HCT116 (cell line): ENCODE measurements around the gene CHST4. TPM values are rescaled to one million over a fixed set of nuclear protein-coding genes. Genes with fewer than 3 reads are reported as not detected.

ENCODE experiments used
- ATAC-seq: fragments of 200-7000 bp; cut with Tn5 transposase; 2 replicates; pipeline ENCODE4 v1.9.1; 2020; ENCODE audit warnings: mild to moderate bottlenecking, moderate library complexity
- BruUV-seq: library from RNA; stranded (reverse); fragments of 400-500 nt; replicated peaks from 2 replicates; lab custom pipeline; 2021; lab: Mats Ljungman, UMichigan
- CTCF ChIA-PET: fragments of 300-600 bp; sonication (Branson Sonifier 250); formaldehyde crosslinking; loops from one replicate; lab custom pipeline; 2021; ENCODE audit warnings: antibody characterized with exemption; lab: Charles Lee
- POLR2A ChIA-PET: fragments of 300-600, 350-600 bp; sonication (Branson Sonifier 250); formaldehyde crosslinking; loops from one replicate; lab custom pipeline; 2021; ENCODE audit warnings: antibody characterized with exemption; lab: Charles Lee
- RAD21 ChIA-PET, 2 experiments: fragments of 300-600 bp; sonication (Branson Sonifier 250); formaldehyde crosslinking; loops; one replicate each; lab custom pipeline; 2023; ENCODE audit warnings: low total read pairs in 2 of 2; ENCODE audit not compliant: uncharacterized antibody in 2 of 2, unreplicated experiment in 2 of 2, low non-redundant PET in 1 of 2; lab: Charles Lee
- DNase-seq: peaks from one replicate; pipeline ENCODE4 v3.0.0-alpha.2; 2010; ENCODE audit warnings: low read depth, low spot score
- H2AFZ ChIP-seq: fragments of 200-600 bp; shearing (Covaris generic), sonication (generic); 2 replicates; pipeline ENCODE4 v1.6.1; 2017; ENCODE audit warnings: low read depth, mixed run types, mixed read lengths, antibody characterized with exemption, low read length; ENCODE audit not compliant: poor library complexity, severe bottlenecking
- H3K27ac ChIP-seq: 2 replicates; pipeline ENCODE4 v1.5.1; 2012; ENCODE audit warnings: low read depth, low read length
- H3K27me3 ChIP-seq: fragments of 200-600 bp; sonication (generic); 2 replicates; pipeline ENCODE4 v1.6.1; 2016; ENCODE audit warnings: mixed run types, low read length, mixed read lengths; ENCODE audit not compliant: insufficient read depth
- H3K36me3 ChIP-seq, 2 experiments: fragments of 200-500 bp in 1 of 2; fragments of 200-600 bp in 1 of 2; sonication (Bioruptor generic) in 1 of 2; sonication (generic) in 1 of 2; 2 replicates each; pipeline versions ENCODE4 v1.5.1 to v1.6.1; 2014 to 2016; ENCODE audit warnings: low read length in 2 of 2, inconsistent platforms in 1 of 2, mixed read lengths in 1 of 2, mixed run types in 1 of 2; ENCODE audit not compliant: insufficient read depth in 2 of 2, control insufficient read depth in 1 of 2
- H3K4me1 ChIP-seq, 2 experiments: fragments of 200-600 bp in 1 of 2; sonication (generic) in 1 of 2; 2 replicates each; pipeline versions ENCODE4 v1.5.1 to v1.6.1; 2012 to 2017; ENCODE audit warnings: low read length in 2 of 2, inconsistent platforms in 1 of 2, mild to moderate bottlenecking in 1 of 2, mixed read lengths in 1 of 2, mixed run types in 1 of 2, moderate library complexity in 1 of 2; ENCODE audit not compliant: insufficient read depth in 2 of 2, control insufficient read depth in 1 of 2
- H3K4me2 ChIP-seq: fragments of 200-600 bp; sonication (generic); 2 replicates; pipeline ENCODE4 v1.6.1; 2017; ENCODE audit warnings: mixed run types, low read length, mixed read lengths
- H3K4me3 ChIP-seq, 2 experiments: fragments of 200-600 bp in 1 of 2; sonication (generic) in 1 of 2; replicated peaks in 1 of 2; 2 replicates each; pipeline ENCODE4 v1.5.1; 2011 to 2016; ENCODE audit warnings: low read length in 2 of 2, control low read depth in 1 of 2, low read depth in 1 of 2, mild to moderate bottlenecking in 1 of 2, mixed read lengths in 1 of 2, mixed run types in 1 of 2
- H3K79me2 ChIP-seq: fragments of 200-600 bp; sonication (generic); 2 replicates; pipeline ENCODE4 v1.6.1; 2017; ENCODE audit warnings: mild to moderate bottlenecking, mixed run types, low read length, moderate library complexity, mixed read lengths; ENCODE audit not compliant: insufficient read depth
- H3K9ac ChIP-seq: fragments of 200-600 bp; sonication (generic); 2 replicates; pipeline ENCODE4 v1.6.1; 2016; ENCODE audit warnings: low read length, mixed read lengths
- H3K9me2 ChIP-seq: fragments of 200-600 bp; sonication (generic), shearing (Covaris generic); 2 replicates; pipeline ENCODE4 v1.6.1; 2017; ENCODE audit warnings: mixed run types, mild to moderate bottlenecking, moderate library complexity; ENCODE audit not compliant: insufficient read depth
- H3K9me3 ChIP-seq, 2 experiments: fragments of 200-500 bp in 1 of 2; fragments of 200-600 bp in 1 of 2; sonication (Bioruptor generic) in 1 of 2; sonication (generic) in 1 of 2; 2 replicates each; pipeline ENCODE4 v1.6.1; 2014 to 2017; ENCODE audit warnings: low read length in 2 of 2, mixed read lengths in 2 of 2, inconsistent platforms in 1 of 2, low read depth in 1 of 2, mild to moderate bottlenecking in 1 of 2, mixed run types in 1 of 2, moderate library complexity in 1 of 2; ENCODE audit not compliant: control insufficient read depth in 1 of 2, insufficient read depth in 1 of 2
- H4K20me1 ChIP-seq: fragments of 200-600 bp; sonication (generic), shearing (Covaris generic); 2 replicates; pipeline ENCODE4 v1.6.1; 2017; ENCODE audit warnings: mixed run types, mild to moderate bottlenecking, moderate library complexity; ENCODE audit not compliant: insufficient read depth
- CTCF ChIP-seq, 3 experiments: fragments of 200-600 bp in 1 of 3; sonication (generic) in 1 of 3; IDR thresholded peaks in 2 of 3; conservative IDR thresholded peaks in 1 of 3; 2 replicates each; pipeline ENCODE4 v1.5.1; 2012 to 2017; ENCODE audit warnings: low read depth in 2 of 3, low read length in 2 of 3, antibody characterized with exemption in 1 of 3, borderline replicate concordance in 1 of 3, control low read depth in 1 of 3, mild to moderate bottlenecking in 1 of 3, mixed read lengths in 1 of 3, mixed run types in 1 of 3, moderate library complexity in 1 of 3; ENCODE audit not compliant: insufficient read depth in 1 of 3
- EGR1 ChIP-seq: IDR thresholded peaks from 2 replicates; pipeline ENCODE4 v1.6.1; 2012; ENCODE audit warnings: low read depth
- EZH2phosphoT487 ChIP-seq: fragments of 200-600 bp; IDR thresholded peaks from 2 replicates; pipeline ENCODE4 v1.6.1; 2018; ENCODE audit warnings: antibody characterized with exemption, borderline replicate concordance
- FOSL1 ChIP-seq: IDR thresholded peaks from 2 replicates; pipeline ENCODE4 v1.6.1; 2012; ENCODE audit warnings: low read depth
- JUND ChIP-seq: IDR thresholded peaks from 2 replicates; pipeline ENCODE4 v1.6.1; 2012
- POLR2A ChIP-seq: IDR thresholded peaks from 2 replicates; pipeline ENCODE4 v1.7.0; 2011; ENCODE audit warnings: borderline replicate concordance; ENCODE audit not compliant: insufficient read depth, insufficient read length; ENCODE audit errors: extremely low read depth
- POLR2AphosphoS5 ChIP-seq: IDR thresholded peaks from 2 replicates; pipeline ENCODE4 v1.6.1; 2011; ENCODE audit warnings: mild to moderate bottlenecking, low read depth, low read length, moderate library complexity
- RAD21 ChIP-seq: IDR thresholded peaks from 2 replicates; pipeline ENCODE4 v1.6.1; 2012; ENCODE audit warnings: low read depth, mild to moderate bottlenecking
- REST ChIP-seq: IDR thresholded peaks from 2 replicates; pipeline ENCODE4 v1.6.1; 2012; ENCODE audit warnings: low read depth
- SIN3A ChIP-seq: IDR thresholded peaks from 2 replicates; pipeline ENCODE4 v1.6.1; 2012; ENCODE audit warnings: low read depth
- SRF ChIP-seq: IDR thresholded peaks from 2 replicates; pipeline ENCODE4 v1.6.1; 2012; ENCODE audit warnings: low read depth
- YY1 ChIP-seq: IDR thresholded peaks from 2 replicates; pipeline ENCODE4 v1.6.1; 2011; ENCODE audit warnings: low read length, low read depth, moderate library complexity, mild to moderate bottlenecking; ENCODE audit not compliant: insufficient replicate concordance; ENCODE audit errors: extremely low read depth
- ZFX ChIP-seq: fragments of 450-650 bp; IDR thresholded peaks from 2 replicates; pipeline ENCODE4 v1.6.1; 2017
- ZNF274 ChIP-seq: fragments of 200-500 bp; sonication (Bioruptor generic); IDR thresholded peaks from 2 replicates; pipeline ENCODE4 v1.6.1; 2014; ENCODE audit warnings: mild to moderate bottlenecking, low read depth, low read length, inconsistent platforms
- intact Hi-C: fragments of 100-400 bp; cut with micrococcal nuclease; formaldehyde crosslinking; loops from 2 replicates; pipeline ENCODE4 v1.10.0; 2022
- total RNA-seq: library from RNA; stranded (reverse); gene quantifications from one replicate; pipeline ENCODE4 v1.2.1, GENCODE V29; 2021; ENCODE audit not compliant: unreplicated experiment
- TF ChIP-seq, protein P1 (sequence below): IDR thresholded peaks from 2 replicates; pipeline ENCODE4 v1.6.1; 2011; ENCODE audit warnings: mild to moderate bottlenecking, low read length, moderate library complexity; ENCODE audit not compliant: insufficient replicate concordance; ENCODE audit errors: extremely low read depth
- TF ChIP-seq, protein P2 (sequence below): IDR thresholded peaks from 2 replicates; pipeline ENCODE4 v1.6.1; 2012

Gene CHST4
- total RNA-seq, 1 experiment from 2014 or later = 0.59 TPM

- H3K36me3 ChIP-seq = no peaks in the 10 kb centered on the region
- POLR2A ChIA-PET = no interaction called here
Measured at GRCh38 chr16:71507061-71507460, 19.2 kb upstream of the CHST4 start.

More at GRCh38 chr16:71507061-71507460, 19.2 kb upstream of the CHST4 start:
- Histone ChIP-seq H3K4me3 (no peak overlapping the region), H3K27me3 (no peaks in the 10 kb centered on the region), H2AFZ (no peak overlapping the region), H3K9me2 (no peaks in the 10 kb centered on the region), H3K27ac (no peak overlapping the region), H4K20me1 (no peaks in the 10 kb centered on the region), H3K4me1 (0 out of 4 replicates have a peak, but pooled peaks cover 0 to 3% of the 10 kb centered on the region in 2 experiments), H3K4me2 (no peak overlapping the region), H3K79me2 (no peaks in the 10 kb centered on the region), H3K9ac (no peak overlapping the region), H3K9me3 (no peaks in the 10 kb centered on the region)
- ChIA-PET RAD21 (no interaction called here), CTCF (no interaction called here)
- ATAC-seq (no peak), DNase-seq (no peak)
- no TSS peak for BruUV-seq
- intact Hi-C loops = no loop called here
- TF ChIP-seq POLR2A (no peak), CTCF (IDR thresholded peaks at IDR 0.05 in 2 of 3, conservative IDR thresholded peaks at IDR 0.05 in 1 of 3; ENCODE audit: borderline replicate concordance in 1 of 3, insufficient read depth in 1 of 3, low read depth in 2 of 3, low read length in 2 of 3) (no peak), ZNF274 (no peak), REST (no peak), ZFX (no peak), FOSL1 (no peak), SRF (no peak), EZH2phosphoT487 (no peak), EGR1 (no peak), JUND (no peak), SIN3A (no peak), POLR2AphosphoS5 (no peak), RAD21 (no peak), YY1 (no peak)
- TF ChIP-seq, protein P1, sequence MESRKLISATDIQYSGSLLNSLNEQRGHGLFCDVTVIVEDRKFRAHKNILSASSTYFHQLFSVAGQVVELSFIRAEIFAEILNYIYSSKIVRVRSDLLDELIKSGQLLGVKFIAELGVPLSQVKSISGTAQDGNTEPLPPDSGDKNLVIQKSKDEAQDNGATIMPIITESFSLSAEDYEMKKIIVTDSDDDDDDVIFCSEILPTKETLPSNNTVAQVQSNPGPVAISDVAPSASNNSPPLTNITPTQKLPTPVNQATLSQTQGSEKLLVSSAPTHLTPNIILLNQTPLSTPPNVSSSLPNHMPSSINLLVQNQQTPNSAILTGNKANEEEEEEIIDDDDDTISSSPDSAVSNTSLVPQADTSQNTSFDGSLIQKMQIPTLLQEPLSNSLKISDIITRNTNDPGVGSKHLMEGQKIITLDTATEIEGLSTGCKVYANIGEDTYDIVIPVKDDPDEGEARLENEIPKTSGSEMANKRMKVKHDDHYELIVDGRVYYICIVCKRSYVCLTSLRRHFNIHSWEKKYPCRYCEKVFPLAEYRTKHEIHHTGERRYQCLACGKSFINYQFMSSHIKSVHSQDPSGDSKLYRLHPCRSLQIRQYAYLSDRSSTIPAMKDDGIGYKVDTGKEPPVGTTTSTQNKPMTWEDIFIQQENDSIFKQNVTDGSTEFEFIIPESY = no peak
- TF ChIP-seq, protein P2, sequence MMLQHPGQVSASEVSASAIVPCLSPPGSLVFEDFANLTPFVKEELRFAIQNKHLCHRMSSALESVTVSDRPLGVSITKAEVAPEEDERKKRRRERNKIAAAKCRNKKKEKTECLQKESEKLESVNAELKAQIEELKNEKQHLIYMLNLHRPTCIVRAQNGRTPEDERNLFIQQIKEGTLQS = no peak
